GM04504 (cell line): ENCODE data around the gene VWA8.
"Not testable (repeated sequence)": the region's sequence is repeated elsewhere in the genome, so short reads cannot be mapped to it uniquely, and the experiment has no call there.

Experiments
- DNase-seq: peaks from one replicate; pipeline ENCODE4 v3.0.0-alpha.2; 2012; ENCODE audit warnings: low read depth

The VWA8 gene

DNA sequence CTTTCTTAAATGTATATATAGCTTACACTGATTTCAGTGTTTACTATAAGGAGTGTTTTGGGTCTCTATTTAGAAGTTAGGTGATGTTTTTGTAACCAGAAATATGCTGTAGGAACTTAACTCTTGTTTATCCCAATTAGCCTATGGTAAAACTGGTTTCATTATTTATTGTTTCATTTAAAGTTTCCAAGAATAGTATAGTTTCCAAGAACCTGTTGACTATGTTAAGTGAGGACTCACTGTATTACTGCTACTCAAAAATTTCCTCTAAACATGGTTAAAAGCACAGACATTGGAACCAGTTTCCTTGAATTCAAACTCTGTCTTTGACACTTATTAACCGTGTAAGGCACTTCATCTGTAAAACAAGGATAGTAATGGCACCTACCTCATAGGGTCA lies 316.2 kb downstream of the VWA8 start:
- no peak for DNase-seq

- no peak for DNase-seq
These were observed 317.4 kb downstream of the VWA8 start for GRCh38 chr13:41643507-41643906.

GRCh38 chr13:41641961-41642360 lies 318.9 kb downstream of the VWA8 start:
- no peak for DNase-seq

DNA sequence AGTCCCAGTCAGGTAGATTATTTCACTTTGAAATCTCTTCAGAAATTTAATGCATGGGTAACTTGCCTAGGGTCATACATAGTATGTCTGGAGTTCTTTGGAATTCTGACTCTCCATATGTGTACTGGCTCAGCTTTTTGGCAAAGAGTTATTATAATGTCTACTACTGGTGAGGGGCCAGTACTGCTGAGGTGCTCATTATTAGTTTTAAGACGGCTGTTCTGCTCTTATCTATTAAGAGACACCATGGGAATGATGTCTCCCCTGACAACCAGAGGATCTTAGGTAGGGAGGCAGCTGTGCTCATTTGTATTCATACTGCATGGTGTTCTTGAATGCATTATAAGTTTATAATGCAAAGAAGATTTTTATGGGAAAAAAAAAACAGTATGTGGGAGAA lies 319.5 kb downstream of the VWA8 start:
- no peak for DNase-seq

GRCh38 chr13:41639955-41640780 lies 320.7 kb downstream of the VWA8 start:
- DNase-seq, result peak; percentile 44

DNA sequence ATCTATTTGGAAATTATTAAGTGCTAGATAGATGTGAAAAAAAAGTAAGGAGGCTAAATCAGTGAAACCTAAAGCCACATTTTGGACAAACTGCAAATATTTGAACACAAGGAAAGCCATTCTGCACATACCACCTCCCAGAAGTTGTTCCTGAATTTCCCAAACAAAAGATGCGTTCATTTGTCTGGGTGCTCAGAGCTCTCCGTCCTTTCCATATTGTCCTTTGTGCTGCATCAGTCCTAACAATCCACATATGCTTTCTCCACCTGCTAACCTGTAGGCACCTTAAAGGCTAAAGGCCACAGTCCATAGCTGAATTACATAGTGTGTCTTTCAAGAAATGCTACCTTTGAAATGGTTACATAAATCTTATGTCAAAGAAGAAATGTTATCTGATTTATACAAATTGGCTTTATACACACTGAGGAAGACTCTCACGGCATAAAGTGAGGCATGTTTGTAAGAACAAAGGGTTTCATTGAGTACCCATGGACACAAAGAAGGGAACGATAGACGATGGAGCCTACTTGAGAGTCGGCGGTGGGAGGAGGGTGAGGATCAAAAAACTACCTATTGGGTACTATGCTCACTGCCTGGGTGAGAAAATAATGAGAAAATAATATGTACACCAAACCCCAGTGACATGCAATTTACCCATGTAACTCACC lies 321.5 kb downstream of the VWA8 start:
- DNase-seq, result no peak

DNA sequence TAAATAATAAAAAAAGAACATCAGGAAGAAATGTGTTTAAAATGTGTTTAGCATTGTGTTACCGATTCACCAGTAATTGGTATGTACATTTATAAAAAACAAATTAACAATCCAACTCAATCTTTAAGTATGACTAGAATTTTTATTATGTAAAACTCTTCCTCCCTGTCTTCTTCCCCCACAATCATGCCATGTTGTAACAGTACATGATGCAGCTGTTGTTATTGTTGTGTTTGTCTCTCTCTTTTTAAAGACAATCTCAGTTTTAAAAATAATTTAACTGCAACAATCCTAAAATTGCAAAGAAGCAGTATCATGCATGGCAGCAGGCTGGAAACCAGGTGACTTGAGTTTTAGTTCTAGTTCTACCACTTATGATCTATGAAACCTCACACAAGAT lies 323.3 kb downstream of the VWA8 start:
- no peak for DNase-seq

DNA sequence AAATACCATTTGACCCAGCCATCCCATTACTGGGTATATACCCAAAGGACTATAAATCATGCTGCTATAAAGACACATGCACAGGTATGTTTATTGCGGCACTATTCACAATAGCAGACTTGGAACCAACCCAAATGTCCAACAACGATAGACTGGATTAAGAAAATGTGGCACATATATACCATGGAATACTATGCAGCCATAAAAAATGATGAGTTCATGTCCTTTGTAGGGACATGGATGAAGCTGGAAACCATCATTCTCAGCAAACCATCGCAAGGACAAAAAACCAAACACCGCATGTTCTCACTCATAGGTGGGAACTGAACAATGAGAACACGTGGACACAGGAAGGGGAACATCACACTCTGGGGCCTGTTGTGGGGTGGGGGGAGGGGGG lies 323.9 kb downstream of the VWA8 start:
- not testable (repeated sequence) for DNase-seq

DNA sequence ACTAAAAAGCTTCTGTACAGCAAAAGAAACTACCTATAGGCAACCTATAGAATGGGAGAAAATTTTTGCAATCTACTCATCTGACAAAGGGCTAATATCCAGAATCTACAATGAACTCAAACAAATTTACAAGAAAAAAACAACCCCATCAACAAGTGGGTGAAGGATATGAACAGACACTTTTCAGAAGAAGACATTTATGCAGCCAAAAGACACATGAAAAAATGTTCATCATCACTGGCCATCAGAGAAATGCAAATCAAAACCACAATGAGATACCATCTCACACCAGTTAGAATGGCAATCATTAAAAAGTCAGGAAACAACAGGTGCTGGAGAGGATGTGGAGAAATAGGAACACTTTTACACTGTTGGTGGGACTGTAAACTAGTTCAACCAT lies 324.3 kb downstream of the VWA8 start:
- DNase-seq, result not testable (repeated sequence)

GRCh38 chr13:41634407-41634806 lies 326.5 kb downstream of the VWA8 start:
- DNase-seq, result no peak

DNA sequence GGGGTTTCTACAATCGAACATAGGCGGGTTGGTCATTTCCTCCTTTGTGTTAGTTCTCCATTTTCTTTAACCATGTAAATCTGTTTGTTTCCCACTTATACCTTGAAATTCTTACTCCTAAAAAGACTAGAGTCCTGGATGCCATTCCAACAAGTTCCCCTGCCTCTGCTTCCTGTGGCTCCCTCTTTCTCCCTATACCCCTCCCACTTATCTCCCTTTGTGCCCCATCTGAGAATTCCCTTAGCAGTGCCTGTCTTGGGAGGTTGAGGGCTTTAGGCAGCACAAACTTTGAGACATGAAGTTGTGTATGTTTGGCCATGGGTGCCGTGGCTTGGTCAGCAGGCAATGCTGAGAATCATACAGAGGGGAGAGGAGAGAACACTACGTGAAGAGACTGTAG lies 327.1 kb downstream of the VWA8 start:
- no peak for DNase-seq

DNA sequence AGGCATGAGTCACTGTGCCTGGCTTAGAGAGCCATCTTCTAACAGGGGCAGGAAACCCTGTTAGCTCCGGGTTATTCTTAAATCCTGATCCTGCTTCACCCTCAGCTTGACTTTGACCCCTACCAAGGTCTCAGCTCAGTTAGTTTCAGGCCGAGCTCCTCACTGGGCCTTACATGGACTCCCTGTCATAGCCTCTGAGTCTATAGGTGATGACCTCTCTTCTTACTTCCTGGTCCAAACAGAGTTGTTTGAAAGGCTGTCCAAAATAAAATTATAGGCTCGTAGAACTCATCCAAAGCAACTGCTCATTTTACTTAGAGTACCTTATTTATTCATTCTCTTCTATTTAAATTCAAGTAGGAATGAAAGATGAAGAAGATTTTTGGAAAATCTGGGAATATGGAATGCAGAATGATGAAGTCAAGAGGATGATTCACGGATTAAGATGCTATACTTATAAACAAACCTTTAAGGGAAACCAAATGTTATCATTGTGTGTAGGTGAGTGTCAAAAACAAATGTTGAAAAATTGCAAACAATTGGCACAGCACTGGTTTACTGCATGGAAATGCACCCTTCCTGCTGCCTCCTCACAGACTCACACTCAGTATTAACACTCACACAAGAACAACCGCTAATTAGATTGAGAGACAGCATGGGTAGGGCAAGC lies 329.5 kb downstream of the VWA8 start:
- no peak for DNase-seq

- no peak for DNase-seq
These were observed 333.5 kb downstream of the VWA8 start for GRCh38 chr13:41627425-41627824.

GRCh38 chr13:41624041-41624440 lies 336.9 kb downstream of the VWA8 start:
- no peak for DNase-seq

GRCh38 chr13:41622432-41623429 lies 338.2 kb downstream of the VWA8 start:
- peak; percentile 87 for DNase-seq

GRCh38 chr13:41621716-41622431 lies 339.0 kb downstream of the VWA8 start:
- DNase-seq, result no peak

DNA sequence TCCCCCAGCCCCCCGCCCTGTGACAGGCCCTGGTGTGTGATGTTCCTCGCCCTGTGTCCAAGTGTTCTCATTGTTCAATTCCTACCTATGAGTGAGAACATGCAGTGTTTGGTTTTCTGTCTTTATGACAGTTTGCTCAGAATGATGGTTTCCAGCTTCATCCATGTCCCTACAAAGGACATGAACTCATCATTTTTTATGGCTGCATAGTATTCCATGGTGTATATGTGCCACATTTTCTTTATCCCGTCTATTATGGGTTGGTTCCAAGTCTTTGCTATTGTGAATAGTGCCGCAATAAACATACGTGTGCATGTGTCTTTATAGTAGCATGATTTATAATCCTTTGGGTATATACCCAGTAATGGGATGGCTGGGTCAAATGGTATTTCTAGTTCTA lies 343.3 kb downstream of the VWA8 start:
- DNase-seq, result not testable (repeated sequence)

DNA sequence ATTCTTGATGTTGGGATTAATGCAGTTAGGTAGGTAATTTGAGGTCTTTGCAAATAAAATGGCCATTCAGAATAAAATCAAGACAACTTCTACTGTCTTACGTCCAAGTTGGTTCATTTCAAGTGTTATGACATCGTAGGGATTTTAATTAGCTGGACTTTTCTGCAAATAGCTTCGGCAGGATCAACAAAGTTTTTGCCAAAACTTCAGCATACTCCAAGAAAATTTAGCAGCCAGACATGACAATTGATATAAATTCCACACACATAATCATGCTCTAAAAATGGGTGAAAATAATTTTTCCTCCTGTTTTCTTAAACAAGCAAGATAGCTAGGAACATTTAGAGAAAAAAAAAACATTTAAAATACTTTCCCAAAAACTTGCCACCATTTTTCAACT lies 344.8 kb downstream of the VWA8 start:
- no peak for DNase-seq

GRCh38 chr13:41615528-41615855 lies 345.4 kb downstream of the VWA8 start:
- no peak for DNase-seq

- DNase-seq, result no peak
These were observed 346.0 kb downstream of the VWA8 start for GRCh38 chr13:41614671-41615527.
